Spleen (tissue), 11 donors: ENCODE data around the gene SLC39A11. TPM values are rescaled to one million over a fixed set of nuclear protein-coding genes. Genes with fewer than 3 reads are reported as not detected.

Experiments
- DNase-seq: peaks from one replicate; pipeline ENCODE4 v3.0.0-alpha.2; 2020
- H3K27ac ChIP-seq, 8 donors: fragments of 200-600 bp; sonication (generic) in 7 of 8; 1 replicate in 4 of 8; 2 replicates in 4 of 8; pipeline versions ENCODE4 v1.5.0 to v1.8.0; 2016 to 2021; ENCODE audit warnings: inconsistent platforms in 4 of 8, mild to moderate bottlenecking in 4 of 8, moderate library complexity in 1 of 8
- H3K27me3 ChIP-seq, 7 donors: fragments of 200-600 bp; sonication (generic) in 6 of 7; replicated peaks in 1 of 7; 1 replicate in 4 of 7; 2 replicates in 3 of 7; pipeline versions ENCODE4 v1.5.0 to v1.8.0; 2016 to 2021; ENCODE audit warnings: inconsistent platforms in 3 of 7, mild to moderate bottlenecking in 1 of 7
- H3K36me3 ChIP-seq, 6 donors: fragments of 200-600 bp; sonication (generic) in 5 of 6; 1 replicate in 4 of 6; 2 replicates in 2 of 6; pipeline versions ENCODE4 v1.5.0 to v1.8.0; 2016 to 2021; ENCODE audit warnings: inconsistent platforms in 2 of 6
- H3K4me1 ChIP-seq, 6 donors: fragments of 200-600 bp; sonication (generic) in 5 of 6; 1 replicate in 3 of 6; 2 replicates in 3 of 6; pipeline versions ENCODE4 v1.5.0 to v1.8.0; 2016 to 2021; ENCODE audit warnings: inconsistent platforms in 3 of 6
- H3K4me3 ChIP-seq, 8 donors: fragments of 200-600 bp; sonication (generic) in 7 of 8; 1 replicate in 4 of 8; 2 replicates in 4 of 8; pipeline versions ENCODE4 v1.5.0 to v1.8.0; 2016 to 2021; ENCODE audit warnings: inconsistent platforms in 4 of 8, mild to moderate bottlenecking in 4 of 8, moderate library complexity in 2 of 8
- H3K9me3 ChIP-seq, 8 donors: fragments of 200-600 bp; sonication (generic) in 7 of 8; 1 replicate in 4 of 8; 2 replicates in 4 of 8; pipeline versions ENCODE4 v1.5.0 to v1.8.0; 2016 to 2021; ENCODE audit warnings: inconsistent platforms in 4 of 8
- CTCF ChIP-seq, 11 experiments: fragments of 200-600 bp in 7 of 11; fragments of 450-650 bp in 4 of 11; sonication (generic) in 4 of 11; IDR thresholded peaks in 8 of 11; conservative IDR thresholded peaks in 3 of 11; 1 replicate in 7 of 11; 2 replicates in 4 of 11; pipeline versions ENCODE4 v1.4.0 to v1.8.0; 2016 to 2021; ENCODE audit warnings: antibody characterized with exemption in 11 of 11, inconsistent platforms in 4 of 11, mild to moderate bottlenecking in 1 of 11
- POLR2A ChIP-seq, 3 donors: fragments of 450-650 bp; IDR thresholded peaks; one replicate each; pipeline ENCODE4 v1.5.1; 2017; ENCODE audit warnings: antibody characterized with exemption in 3 of 3, mild to moderate bottlenecking in 1 of 3
- POLR2AphosphoS5 ChIP-seq, 3 donors: sonication (generic); formaldehyde crosslinking; IDR thresholded peaks; one replicate each; pipeline ENCODE4 v1.5.1; 2017; ENCODE audit warnings: antibody characterized with exemption in 3 of 3
- WGBS, 5 donors: extraction: QIAGEN DNeasy Blood & Tissue Kit in 3 of 5; methylation state at CpG; one replicate each; pipeline versions ENCODE4 v1.1.5 to v1.1.7; 2013 to 2018; 5-methylcytosine and 5-hydroxymethylcytosine counted together
- intact Hi-C: fragments of 100-400 bp; cut with DNase I; formaldehyde crosslinking; loops from one replicate; pipeline ENCODE4 v1.15.0; 2023; ENCODE audit warnings: low total_unique reads
- polyA plus RNA-seq, 3 donors: library from polyadenylated mRNA; stranded (reverse); fragments of 200-250 nt; gene quantifications; one replicate each; pipeline ENCODE4 v1.2.1, GENCODE V29; 2013
- total RNA-seq, 7 donors: library from RNA; depleted of rRNA in 3 of 7; stranded (reverse); fragments of >200 nt in 3 of 7; fragmentation: NEBNext Ultra II Directional in 4 of 7; extraction: Animal tissue kit (Norgen Biotek cat#: 25700) in 4 of 7; gene quantifications; one replicate each; pipeline versions ENCODE4 v1.1.0 to v1.2.1, GENCODE V29; 2016 to 2021
- donor health status: healthy with polysubstance abuse.
- donor health status: DM: no; HTN: no; CAD: no; lungs with moderate emphysema.
- donor health status: DM: no; HTN: no; CAD: no.
- donor health status: Bipolar disorder and iron deficiency.
- donor health status: healthy.
- donor health status: DM: no; HTN: no; CAD: no.
- donor health status: DM: yes; HTN: yes; CAD: no.

Gene SLC39A11
- total and polyA plus RNA-seq, 10 donors = 4.1 to 45.2 (median 27.8) TPM

- Histone ChIP-seq H3K36me3 (peaks cover 0 to 51% (median 0%) of the 10 kb centered on the region in 6 donors), H3K4me1 (peaks cover 0 to 8% (median 0%) of the 10 kb centered on the region in 6 donors), H3K27me3 (no peaks in the 10 kb centered on the region), H3K27ac (no peak overlapping the region), H3K4me3 (no peak overlapping the region), H3K9me3 (no peaks in the 10 kb centered on the region)
- TF ChIP-seq POLR2A (IDR thresholded peaks at IDR 0.05) (no peak), POLR2AphosphoS5 (IDR thresholded peaks at IDR 0.05) (no peak), CTCF (IDR thresholded peaks at IDR 0.05 in 8 of 11, conservative IDR thresholded peaks at IDR 0.05 in 3 of 11) (no peak)
- intact Hi-C loops = no loop called here
- WGBS, 5 donors = 34 to 50% (median 44%) methylated on average over 3 of the region's 3 CpGs
- DNase-seq = no peak
These were observed 186.2 kb downstream of the SLC39A11 start for GRCh38 chr17:72906306-72906705.

- Histone ChIP-seq H3K9me3 (no peaks in the 10 kb centered on the region), H3K27me3 (no peaks in the 10 kb centered on the region), H3K36me3 (peaks cover 0 to 49% (median 0%) of the 10 kb centered on the region in 6 donors), H3K4me3 (no peak overlapping the region), H3K27ac (no peak overlapping the region), H3K4me1 (peaks cover 0 to 8% (median 0%) of the 10 kb centered on the region in 6 donors)
- TF ChIP-seq POLR2A (IDR thresholded peaks at IDR 0.05) (no peak), POLR2AphosphoS5 (IDR thresholded peaks at IDR 0.05) (no peak), CTCF (IDR thresholded peaks at IDR 0.05 in 8 of 11, conservative IDR thresholded peaks at IDR 0.05 in 3 of 11) (no peak)
- intact Hi-C loops = no loop called here
- DNase-seq = no peak
- 84 to 91% (median 89%) methylated on average over 4 of the region's 4 CpGs for WGBS, 5 donors
These were observed 189.0 kb downstream of the SLC39A11 start for GRCh38 chr17:72903522-72903921.

- intact Hi-C loops = no loop called here
- no peaks in the 10 kb centered on the region for H3K27me3 ChIP-seq
- 84 to 100% (median 92%) methylated on average over 3 of the region's 3 CpGs for WGBS, 5 donors
- peaks cover 0 to 3% (median 0%) of the 10 kb centered on the region in 6 donors for H3K4me1 ChIP-seq
- no peak for DNase-seq
- H3K9me3 ChIP-seq = no peaks in the 10 kb centered on the region
- H3K36me3 ChIP-seq = peaks cover 0 to 48% (median 0%) of the 10 kb centered on the region in 6 donors
- no peak overlapping the region for H3K4me3 ChIP-seq
- H3K27ac ChIP-seq = no peak overlapping the region
- TF ChIP-seq POLR2AphosphoS5 (IDR thresholded peaks at IDR 0.05) (no peak), CTCF (IDR thresholded peaks at IDR 0.05 in 8 of 11, conservative IDR thresholded peaks at IDR 0.05 in 3 of 11) (no peak), POLR2A (IDR thresholded peaks at IDR 0.05) (no peak)
These were observed 190.8 kb downstream of the SLC39A11 start for GRCh38 chr17:72901657-72902056.

- H3K27ac ChIP-seq = no peak overlapping the region
- intact Hi-C loops = no loop called here
- no peak overlapping the region for H3K4me3 ChIP-seq
- no peaks in the 10 kb centered on the region for H3K4me1 ChIP-seq
- no peaks in the 10 kb centered on the region for H3K27me3 ChIP-seq
- H3K36me3 ChIP-seq = peaks cover 0 to 45% (median 0%) of the 10 kb centered on the region in 6 donors
- no peaks in the 10 kb centered on the region for H3K9me3 ChIP-seq
- DNase-seq = no peak
- 73 to 92% (median 76%) methylated on average over 9 of the region's 9 CpGs for WGBS, 5 donors
- no peak for TF ChIP-seq POLR2AphosphoS5 (IDR thresholded peaks at IDR 0.05)
- no peak for TF ChIP-seq CTCF (IDR thresholded peaks at IDR 0.05 in 8 of 11, conservative IDR thresholded peaks at IDR 0.05 in 3 of 11)
- no peak for TF ChIP-seq POLR2A (IDR thresholded peaks at IDR 0.05)
These were observed 191.4 kb downstream of the SLC39A11 start for GRCh38 chr17:72901083-72901482.
